ENCODE results near the gene GNAO1.
"Not testable (repeated sequence)": the region's sequence is repeated elsewhere in the genome, so short reads cannot be mapped to it uniquely, and the experiment has no call there.

GNAO1 gene

DNA sequence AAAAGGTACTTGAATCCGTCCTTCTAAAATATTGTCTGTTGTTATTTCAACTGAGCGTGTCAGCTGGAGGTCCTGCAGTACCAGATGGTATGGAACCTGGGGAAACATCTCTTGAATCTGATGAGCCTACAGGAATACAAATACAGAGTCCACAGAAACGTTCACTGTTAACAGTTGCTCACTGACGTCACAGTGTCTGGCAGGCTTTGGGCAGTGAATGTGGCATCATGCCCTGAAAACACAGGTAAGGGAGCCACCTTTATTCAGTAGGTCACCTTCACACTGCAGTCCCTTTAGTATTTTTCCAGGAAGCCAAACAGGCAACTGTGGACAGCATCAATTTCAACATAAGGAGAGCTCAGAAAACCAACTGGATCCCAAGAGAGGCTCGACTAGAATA, 177.9 kb downstream of the GNAO1 start:
- no peak for DNase-seq

DNA sequence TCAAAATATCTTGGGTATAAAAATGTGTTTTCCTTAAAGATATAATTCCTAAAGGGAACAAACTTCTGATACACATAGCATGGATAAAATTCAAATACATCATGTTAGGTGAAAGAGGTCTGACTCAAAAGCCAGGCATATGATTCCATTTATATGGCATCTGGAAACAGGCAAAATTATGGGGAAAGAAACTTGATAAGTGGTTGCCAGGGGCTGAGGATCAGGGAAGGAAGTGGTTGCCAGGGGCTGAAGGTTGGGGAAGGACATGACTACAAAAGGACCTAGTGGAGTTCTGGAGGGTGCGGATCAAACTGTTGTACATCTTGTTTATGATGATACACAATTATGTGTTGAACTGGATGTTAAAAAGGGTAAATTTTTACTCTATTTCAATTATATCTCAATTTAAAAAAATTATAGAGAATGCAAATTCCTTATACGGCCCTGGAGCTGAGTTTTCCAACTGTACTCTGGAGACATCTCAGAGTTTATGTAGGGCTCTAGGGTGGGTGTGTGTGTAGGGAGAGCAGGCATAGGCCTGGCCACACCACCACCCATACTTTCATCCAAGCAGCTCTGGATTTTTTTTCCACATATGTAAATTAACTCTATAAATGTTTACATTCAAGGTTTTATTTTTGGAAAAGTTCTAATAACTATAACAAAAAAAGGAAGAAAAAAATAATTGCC, 179.0 kb downstream of the GNAO1 start:
- no peak for DNase-seq

DNA sequence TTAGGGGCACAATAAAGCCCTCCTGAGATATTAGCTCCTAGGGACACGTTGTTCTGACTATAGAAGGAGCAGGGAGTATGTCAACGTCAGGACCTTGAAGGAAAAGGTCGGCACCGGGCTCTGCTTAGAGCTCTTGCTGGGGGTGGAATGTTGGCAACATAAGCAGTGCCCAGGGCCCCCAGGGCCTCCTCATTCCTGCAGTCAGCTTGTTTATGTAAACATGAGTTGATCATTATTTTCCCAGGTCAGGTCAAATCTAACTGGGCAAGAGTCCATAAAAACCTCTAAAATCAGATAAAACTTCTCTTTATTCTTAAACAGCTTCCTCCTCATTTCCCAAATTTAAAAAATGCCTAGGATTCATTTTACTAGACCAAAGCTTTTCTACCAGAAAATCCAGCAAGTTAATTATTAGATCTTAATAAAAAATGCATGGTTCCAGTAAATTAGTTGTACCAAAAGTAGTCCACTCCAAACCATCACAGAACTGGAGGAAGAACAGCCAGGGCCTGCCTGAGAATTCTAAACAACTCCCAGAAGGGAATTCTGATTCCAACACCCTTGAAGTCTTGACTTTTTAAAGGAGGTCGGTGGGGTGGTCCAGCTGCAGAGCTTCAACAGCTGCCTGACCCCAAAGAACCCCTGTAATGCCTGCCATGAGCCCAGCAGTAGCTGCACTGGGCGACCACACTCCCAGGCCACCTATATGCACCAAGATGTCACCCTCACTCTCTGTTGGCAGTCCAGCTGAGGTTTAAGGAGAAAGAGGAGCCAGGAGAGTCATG, 179.8 kb downstream of the GNAO1 start:
- no peak for DNase-seq

DNA sequence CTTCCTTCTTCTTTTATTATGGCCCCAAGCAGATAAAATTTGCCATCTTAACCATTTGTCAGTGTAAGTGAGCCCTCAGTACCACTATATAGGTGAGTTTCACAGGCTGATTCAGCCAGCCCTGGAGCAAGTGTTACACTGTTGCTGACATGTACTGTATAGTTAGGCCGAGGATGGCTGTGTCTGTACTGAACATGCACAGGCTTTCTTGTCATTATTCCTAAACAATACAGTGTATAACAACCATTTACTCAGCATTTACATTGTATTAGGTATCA, 180.3 kb downstream of the GNAO1 start:
- no peak for DNase-seq

DNA sequence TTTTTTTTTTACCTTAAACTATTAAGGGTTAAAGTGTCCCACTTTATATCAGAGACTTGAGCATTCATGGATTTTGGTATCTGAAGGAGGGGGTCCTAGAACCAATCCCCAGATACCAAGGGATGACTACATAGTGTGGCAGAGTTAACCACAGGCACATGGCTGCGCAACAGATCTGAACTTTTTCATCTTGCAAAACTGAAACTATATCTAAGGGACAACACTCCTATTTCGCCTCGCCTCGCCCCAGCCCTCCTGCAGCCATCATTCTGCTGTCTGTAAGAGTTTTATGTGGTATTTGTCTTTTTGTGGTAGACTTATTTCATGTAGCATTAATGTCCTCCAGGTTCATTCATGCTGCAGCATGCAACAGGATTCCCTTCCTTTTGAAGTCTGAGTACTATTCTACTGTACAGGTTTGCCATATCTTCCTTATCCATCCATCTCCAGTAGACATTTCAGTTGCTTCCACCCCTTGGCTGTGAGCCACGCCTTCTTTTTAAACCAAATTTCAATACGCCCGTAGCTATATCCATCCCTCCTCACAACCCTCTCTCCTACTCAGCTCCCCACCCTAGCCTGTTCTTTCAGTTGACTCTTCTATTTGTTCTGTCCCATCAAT, 180.8 kb downstream of the GNAO1 start:
- DNase-seq: peak; percentile 6

DNA sequence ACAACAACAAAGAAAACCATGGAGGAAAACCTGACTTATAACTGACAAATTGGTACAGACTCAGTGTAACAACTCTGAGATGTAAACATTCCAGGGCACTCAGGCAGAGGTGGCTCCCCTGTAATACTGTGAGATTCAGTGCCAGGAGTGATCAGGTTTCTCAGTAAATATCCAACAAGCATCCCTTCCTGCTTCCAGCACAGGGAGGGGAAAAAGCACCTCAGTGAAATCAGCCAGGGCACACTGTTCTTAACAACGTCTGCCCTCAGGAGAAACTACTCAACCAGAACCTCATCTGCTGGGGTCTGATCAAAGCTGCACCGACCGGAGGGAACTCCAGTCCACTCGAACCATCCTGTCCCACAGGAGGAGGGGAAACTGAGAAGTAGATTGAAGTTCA, 181.7 kb downstream of the GNAO1 start:
- DNase-seq: no peak

DNA sequence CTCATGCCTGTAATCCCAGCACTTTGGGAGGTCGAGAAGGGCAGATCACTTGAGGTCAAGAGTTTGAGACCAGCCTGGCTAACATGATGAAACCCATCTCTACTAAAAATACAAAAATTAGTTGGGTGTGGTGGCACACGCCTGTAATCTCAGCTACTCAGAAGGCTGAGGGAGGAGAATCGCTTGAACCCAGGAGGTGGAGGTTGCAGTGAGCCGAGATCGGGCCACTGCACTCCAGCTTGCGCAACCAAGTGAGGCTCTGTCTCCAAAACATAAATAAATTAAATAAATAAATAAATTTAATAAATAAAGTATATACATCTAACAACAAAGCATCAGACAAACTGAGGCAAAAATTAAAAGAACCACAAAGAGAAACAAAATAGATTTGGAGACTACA, 184.5 kb downstream of the GNAO1 start:
- not testable (repeated sequence) for DNase-seq

DNA sequence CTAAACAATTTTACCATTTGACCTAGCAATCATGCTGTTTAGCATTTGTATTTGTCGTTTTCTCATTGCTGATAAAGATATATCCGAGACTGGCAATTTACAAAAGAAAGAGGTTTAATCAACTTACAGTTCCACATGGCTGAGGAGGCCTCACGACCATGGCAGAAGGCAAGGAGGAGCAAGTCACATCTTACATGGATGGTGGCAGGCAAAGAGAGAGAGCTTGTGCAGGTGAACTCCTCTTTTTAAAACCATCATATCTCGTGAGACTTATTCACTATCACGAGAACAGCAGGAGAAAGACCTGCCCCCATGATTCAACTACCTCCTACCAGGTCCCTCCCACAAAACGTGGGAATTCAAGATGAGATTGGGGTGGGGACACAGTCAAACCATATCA, 187.8 kb downstream of the GNAO1 start:
- DNase-seq: not testable (repeated sequence)

DNA sequence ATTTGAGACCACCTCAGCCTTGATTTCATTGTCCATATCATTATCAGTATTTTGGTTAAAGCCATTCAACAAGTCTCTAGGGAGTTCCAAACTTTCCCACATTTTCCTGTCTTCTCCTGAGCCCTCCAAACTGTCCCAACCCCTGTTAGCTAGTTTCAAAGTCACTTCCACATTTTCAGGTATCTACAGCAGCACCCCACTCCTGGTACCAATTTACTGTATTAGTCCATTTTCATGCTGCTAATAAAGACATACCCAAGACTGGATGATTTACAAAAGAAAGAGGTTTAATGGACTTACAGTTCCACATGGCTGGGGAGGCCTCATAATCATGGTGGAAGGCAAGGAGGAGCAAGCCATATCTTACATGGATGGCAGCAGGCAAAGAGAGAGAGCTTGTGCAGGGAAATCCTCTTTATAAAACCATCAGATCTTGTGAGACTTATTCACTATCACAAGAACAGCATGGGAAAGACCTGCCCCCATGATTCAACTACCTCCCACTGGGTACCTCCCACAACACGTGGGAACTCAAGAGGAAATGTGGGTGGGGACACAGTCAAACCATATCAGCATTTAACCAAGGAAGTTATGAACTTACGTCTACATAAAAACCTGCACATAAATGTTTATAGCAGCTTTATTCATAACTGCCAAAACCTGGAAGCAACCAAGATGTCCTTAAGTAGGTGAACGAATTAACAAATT, 189.6 kb downstream of the GNAO1 start:
- DNase-seq: not testable (repeated sequence)

DNA sequence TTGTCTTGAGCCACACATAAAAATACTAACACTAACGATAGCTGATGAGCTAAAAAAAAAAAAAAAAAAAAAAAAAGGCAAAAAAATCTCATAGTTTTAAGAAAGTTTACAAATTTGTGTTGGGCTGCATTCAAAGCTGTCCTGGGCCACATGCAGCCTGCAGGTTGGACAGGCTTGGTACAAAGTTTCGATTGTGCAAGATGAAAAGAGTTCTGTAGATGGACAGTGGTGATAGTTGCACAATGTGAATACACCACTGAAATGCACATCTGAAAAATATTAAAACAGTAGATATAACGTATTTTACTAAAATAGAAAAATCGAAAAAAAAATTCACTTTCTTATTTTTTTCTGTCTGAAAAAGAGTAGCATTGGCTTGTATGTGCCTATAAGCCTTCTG, 191.2 kb downstream of the GNAO1 start:
- DNase-seq: no peak

DNA sequence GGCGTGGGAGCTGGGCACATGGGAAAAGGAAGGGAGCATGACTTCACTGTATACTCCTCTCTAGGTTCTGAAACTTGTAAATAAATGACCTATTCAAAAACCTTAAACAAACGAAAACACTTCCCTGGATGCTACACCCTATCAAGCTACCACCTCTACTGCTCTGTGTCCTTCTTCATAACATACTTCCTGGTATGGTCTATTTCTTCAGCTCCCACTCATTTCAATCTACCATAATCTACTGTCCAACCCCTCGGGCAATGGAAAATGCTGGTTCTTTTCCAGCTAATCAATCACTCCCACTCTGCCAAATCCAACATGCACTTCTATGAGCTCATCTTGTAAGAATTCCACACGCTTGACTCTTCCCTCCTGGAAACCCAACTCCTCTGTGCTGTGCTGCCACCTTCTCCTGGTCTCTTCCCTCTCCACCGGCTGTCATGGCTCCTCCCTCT, 191.6 kb downstream of the GNAO1 start:
- DNase-seq: no peak

DNA sequence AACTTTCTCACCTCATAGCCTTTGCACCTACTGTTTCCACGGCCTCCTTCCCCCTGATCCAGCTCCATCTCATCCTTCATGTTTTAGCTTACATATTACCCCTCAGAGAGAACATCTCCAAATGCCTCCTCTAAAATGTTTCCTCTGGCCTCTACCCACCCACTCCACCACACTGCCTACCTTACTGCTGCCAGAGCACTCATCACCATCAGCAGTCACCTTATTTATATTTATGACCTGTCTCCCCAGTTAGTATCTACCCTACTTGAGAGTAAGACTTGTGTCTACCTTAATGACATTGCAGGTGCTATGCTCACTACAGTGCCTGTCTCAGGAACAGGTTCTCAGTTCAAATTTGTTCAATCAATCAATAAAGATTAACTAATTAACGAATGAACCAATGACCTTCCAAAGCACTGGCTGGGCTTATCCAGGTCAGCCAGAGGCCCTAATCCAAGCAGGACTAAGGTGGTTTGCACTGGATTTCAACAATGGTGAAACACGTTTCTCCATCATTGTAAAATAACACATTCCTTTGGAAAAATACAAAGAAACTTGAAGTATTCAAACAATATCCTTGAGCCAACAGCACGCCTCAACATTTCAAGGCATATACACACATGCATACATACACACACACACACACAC, 192.9 kb downstream of the GNAO1 start:
- DNase-seq: no peak

DNA sequence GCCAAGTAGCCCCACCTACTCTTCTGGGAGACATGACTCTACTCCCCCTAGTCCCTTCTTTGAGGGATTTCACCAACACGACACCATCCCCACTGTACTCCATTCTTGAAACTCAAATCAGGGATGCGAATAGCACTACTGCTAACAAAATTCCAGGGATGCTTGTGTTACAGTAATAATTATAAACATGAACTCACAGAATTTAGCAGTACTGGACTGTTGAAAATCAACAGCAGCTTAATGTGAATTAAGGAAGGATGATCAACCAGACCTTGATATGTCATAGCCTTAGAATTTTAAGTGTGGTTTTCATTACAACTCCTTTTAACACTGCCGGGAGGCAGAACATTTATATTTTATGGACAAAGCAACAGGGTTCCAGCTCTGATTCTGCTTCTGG, 196.1 kb downstream of the GNAO1 start:
- no peak for DNase-seq

DNA sequence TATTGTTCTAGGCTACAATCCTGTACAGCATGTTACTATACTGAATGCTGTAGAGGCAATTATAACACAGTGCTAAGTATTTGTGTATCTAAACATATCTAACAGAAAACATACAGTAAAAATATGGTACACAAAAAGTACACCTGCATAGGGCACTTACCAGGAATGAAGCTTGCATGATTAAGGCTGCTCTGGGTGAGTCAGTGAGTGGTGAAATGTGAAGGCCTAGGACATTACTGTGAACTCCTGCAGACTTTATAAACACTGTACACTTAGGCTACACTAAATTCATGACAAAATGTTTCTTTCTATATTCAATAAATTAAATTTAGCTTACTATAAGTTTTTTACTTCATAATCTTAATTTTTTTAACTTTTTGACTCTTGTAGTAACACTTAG, 196.9 kb downstream of the GNAO1 start:
- DNase-seq: no peak

DNA sequence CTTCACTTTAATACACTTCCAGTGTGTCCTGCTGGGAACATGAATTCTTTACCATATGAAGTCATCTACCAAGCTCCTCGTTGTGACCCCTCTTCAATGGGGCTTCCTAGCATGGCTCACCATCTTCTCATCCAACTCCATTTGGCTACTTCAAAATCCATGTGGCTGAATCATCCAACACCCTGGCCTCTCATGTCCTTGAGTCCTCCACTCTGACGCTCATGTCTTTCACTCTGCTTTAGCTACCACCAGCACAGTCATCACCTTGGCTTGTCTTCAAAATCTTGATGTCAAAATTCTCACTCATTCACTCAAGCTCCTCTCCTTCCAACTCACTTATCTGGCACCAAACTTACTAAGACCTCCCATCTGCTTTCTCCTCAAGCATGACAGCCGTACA, 198.3 kb downstream of the GNAO1 start:
- DNase-seq: no peak

DNA sequence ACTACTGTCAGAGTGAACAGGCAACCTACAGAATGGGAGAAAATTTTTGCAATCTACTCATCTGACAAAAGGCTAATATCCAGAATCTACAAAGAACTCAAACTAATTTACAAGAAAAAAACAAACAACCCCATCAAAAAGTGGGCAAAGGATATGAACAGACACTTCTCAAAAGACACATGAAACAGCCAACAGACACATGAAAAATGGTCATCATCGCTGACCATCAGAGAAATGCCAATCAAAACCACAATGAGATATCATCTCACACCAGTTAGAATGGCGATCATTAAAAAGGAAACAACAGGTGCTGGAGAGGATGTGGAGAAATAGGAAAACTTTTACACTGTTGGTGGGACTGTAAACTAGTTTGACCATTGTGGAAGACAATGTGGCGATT, 205.4 kb downstream of the GNAO1 start:
- DNase-seq: not testable (repeated sequence)

DNA sequence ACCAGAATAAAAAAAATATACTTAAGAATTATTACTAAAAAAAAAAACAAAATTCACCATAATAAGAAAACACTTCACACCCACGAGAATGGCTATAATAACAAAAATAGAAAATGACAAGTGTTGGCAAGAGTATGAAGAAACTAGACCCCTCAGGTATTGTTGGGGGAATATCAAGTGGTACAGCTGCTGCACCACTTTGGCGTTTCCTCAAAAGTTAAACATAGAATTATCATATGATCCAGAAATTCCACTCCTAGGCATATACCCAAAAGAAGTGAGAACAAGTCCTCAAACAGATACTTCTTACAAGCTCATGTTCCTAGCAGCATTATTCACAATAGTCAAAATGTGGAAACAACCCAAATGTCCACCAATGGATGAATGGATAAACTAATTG, 207.8 kb downstream of the GNAO1 start:
- DNase-seq: no peak

DNA sequence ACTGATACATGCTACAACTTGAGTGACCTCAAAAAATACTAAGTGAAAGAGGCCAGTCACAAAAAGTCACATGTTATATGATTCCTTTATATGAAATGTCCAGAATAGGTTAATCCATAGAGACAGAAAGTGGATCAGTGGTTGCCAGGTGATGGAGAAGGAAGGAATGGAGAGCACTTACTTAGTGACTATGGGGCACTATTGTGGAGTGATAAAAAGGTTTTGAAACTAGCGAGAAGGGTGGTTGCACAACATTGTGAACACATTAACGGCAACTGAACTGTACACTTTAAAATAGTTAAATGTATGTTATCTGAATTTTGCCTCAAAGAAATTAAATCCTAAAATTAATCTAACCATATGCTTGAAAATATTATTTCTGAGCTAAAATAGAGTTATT, 208.2 kb downstream of the GNAO1 start:
- no peak for DNase-seq

DNA sequence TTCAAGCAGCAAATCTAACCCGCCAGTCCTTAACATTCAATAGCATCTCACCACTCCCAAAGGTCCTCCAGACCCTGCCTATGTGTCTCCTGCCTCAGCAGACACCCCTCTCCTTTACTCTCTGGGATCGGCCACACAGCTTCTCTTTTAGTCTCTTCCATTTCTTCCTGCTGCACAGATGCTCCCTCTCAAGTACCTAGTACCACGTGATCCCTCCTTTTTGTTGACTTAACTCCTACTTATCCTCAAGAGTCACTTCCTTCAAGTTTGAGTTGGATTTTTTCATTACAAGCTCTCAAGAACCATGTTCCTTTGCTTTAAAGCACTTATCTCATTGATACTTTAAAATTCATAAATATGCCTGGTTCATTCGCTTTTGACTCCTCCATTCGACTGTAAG, 209.2 kb downstream of the GNAO1 start:
- DNase-seq: no peak

DNA sequence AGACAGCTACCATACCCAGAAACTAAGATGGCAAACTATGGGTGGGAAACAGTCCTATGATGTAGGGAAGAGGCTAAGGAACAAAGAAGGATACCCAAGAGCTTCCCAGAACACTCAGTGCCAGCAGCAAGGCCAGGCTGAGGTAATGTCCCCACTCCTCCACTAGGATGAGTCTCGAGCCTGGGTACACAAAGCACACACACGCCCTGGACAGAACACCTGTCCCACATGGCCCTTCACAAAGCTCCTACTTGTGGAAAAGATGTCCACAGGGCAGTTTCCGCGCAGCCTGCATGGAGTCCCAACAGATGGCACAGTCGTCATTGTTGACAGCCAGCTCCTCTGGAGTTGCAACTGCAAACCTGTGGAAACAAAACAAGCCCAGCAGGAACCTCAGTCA, 210.2 kb downstream of the GNAO1 start:
- no peak for DNase-seq

DNA sequence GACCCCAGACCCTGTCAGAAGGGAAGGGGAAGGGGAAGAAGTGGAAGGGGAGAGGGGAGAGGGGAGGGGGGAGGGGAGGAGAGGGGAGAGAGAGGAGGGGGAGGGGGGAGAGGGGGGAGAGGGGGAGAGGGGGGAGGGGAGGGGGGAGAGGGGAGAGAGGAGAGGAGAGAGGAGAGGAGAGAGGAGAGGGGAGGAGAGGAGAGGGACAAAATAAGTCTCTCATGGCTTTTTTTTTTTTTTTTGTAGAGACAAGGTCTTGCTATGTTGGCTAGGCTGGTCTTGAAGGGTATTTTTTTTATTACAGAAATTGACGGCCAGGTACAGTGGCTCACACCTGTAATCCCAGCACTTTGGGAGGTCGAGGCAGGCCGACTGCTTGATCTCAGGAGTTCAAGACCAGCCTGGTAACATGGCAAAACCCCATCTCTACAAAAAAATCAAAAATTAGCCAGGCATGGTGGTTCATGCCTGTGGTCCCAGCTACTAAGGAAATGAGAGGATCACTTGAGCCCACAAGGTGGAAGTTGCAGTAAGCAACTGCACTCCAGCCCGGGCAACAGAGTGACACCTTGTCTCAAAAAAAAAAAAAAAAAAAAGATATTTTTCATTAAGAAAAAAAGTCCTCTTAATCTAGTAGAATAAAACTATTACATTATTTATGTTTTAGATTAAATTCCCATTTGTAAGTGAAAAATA, 214.8 kb downstream of the GNAO1 start:
- no peak for DNase-seq
